Right lobe of liver (tissue), 4 donors: ENCODE results near the gene SV2C.

Experiments
- CTCF ChIP-seq, 4 donors: fragments of 200-600 bp in 3 of 4; fragments of 450-650 bp in 1 of 4; IDR thresholded peaks; one replicate each; pipeline versions ENCODE4 v1.5.1 to v1.8.0; 2016 to 2022; ENCODE audit warnings: antibody characterized with exemption in 4 of 4, mild to moderate bottlenecking in 2 of 4
- POLR2A ChIP-seq: fragments of 450-650 bp; IDR thresholded peaks from one replicate; pipeline ENCODE4 v1.6.1; 2017; ENCODE audit warnings: antibody characterized with exemption, mild to moderate bottlenecking
- donor health status: DM: no; HTN: no; CAD: no.
- donor health status: DM: no; HTN: no; CAD: no.
- donor health status: DM: no; HTN: yes; CAD: no.

GRCh38 chr5:76106149-76106548 is 23.0 kb downstream of the SV2C start:
- TF ChIP-seq CTCF (IDR thresholded peaks at IDR 0.05) (no peak), POLR2A (no peak)
